Dermis lymphatic vessel endothelial cell (primary cell): ENCODE results near the gene LRRC23. TPM values are rescaled to one million over a fixed set of nuclear protein-coding genes. Genes with fewer than 3 reads are reported as not detected.

Source experiments
- total RNA-seq: library from RNA; depleted of rRNA; stranded (reverse); fragments of >200 nt; gene quantifications from 2 replicates; pipeline ENCODE4 v1.2.1, GENCODE V29; 2014

Gene LRRC23, protein sequence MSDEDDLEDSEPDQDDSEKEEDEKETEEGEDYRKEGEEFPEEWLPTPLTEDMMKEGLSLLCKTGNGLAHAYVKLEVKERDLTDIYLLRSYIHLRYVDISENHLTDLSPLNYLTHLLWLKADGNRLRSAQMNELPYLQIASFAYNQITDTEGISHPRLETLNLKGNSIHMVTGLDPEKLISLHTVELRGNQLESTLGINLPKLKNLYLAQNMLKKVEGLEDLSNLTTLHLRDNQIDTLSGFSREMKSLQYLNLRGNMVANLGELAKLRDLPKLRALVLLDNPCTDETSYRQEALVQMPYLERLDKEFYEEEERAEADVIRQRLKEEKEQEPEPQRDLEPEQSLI
- 2.0 and 3.8 TPM in 2 replicates for total RNA-seq

DNA sequence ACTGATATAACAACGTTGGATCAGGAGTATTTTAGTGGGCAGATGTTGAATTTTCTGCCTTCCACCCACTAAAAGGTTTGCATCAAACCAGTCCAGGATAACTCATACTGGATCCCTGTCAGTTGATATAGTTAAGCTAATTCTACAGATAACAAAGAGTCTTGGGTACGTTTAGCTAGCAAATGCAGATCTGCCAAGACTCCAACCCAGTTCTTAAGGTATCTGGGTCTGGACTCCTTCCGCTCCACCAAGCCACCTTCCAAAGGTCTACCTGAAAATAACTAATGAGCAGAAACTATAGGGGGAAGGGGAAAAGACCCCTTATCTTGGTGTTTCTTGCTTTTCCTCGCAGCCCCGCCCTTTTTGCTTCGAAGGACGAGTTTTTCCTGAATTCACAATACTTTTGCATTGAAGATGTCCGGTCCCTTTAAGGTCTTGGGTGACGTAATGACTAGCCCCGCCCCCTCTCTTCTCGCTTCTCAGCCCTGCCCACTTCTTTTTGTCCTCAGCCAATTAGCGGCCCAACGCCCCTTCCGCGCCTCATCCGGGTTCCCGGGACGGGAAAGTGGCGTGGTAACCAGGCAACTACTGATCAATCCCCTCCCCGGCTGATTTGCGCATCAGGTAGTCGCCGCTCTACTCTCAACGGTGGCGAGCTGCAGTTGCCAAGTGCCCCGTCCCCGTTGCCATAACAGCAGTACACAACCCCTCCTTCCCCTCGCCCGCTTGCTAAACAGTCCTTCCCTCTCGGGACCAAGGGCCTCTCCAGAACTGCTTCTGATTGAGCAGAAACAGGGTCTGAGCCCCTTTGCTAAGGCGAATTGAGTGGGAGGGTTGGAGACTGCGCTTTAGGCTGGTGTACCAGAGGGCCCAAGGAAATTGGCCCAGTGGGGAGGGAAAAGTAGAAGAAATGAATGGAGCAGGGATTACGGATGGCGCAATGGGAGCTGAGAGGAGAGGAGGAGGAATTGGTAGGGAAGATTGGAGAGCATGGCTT lies at the start of gene LRRC23:
Gene LRRC23, plus strand, starts transcription at position 543 of the 997 bp plus-strand sequence. CDS start 812 bp downstream, outside the sequence.

DNA sequence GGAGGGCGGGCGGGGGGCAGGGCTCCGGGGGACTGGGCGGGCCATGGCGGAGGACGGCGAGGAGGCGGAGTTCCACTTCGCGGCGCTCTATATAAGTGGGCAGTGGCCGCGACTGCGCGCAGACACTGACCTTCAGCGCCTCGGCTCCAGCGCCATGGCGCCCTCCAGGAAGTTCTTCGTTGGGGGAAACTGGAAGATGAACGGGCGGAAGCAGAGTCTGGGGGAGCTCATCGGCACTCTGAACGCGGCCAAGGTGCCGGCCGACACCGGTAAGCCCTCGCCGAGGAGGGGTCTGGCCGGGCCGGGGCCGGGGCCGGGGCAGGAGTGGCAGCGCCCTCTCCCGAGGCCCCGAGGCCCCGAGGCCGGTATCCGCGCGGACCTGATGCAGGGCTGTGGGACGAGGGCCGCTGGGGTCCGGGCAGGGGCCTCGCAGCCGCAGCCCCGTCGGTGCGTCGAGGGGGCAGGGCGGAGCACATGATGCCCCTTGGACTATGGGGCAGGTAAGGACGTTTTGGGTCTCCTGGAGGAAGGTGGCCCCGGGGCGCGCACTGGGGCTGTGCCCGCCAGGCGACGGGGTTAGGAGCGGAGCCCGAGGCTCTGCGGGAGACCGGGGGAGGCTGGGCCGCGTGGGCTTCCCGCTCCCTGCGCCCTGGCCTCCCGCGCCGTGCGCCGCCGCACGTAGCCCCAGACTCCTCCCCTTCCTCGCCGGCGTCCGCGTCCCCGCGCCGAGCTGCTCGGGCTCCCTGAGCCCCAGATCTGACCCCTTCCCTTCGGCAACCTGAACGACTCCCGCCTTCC lies 37.0 kb upstream of the LRRC23 start, which contains the start of gene TPI1:
Gene TPI1, plus strand, starts transcription at position 119 of the 798 bp plus-strand sequence. Its CDS starts 36 bp downstream, at position 155.

DNA sequence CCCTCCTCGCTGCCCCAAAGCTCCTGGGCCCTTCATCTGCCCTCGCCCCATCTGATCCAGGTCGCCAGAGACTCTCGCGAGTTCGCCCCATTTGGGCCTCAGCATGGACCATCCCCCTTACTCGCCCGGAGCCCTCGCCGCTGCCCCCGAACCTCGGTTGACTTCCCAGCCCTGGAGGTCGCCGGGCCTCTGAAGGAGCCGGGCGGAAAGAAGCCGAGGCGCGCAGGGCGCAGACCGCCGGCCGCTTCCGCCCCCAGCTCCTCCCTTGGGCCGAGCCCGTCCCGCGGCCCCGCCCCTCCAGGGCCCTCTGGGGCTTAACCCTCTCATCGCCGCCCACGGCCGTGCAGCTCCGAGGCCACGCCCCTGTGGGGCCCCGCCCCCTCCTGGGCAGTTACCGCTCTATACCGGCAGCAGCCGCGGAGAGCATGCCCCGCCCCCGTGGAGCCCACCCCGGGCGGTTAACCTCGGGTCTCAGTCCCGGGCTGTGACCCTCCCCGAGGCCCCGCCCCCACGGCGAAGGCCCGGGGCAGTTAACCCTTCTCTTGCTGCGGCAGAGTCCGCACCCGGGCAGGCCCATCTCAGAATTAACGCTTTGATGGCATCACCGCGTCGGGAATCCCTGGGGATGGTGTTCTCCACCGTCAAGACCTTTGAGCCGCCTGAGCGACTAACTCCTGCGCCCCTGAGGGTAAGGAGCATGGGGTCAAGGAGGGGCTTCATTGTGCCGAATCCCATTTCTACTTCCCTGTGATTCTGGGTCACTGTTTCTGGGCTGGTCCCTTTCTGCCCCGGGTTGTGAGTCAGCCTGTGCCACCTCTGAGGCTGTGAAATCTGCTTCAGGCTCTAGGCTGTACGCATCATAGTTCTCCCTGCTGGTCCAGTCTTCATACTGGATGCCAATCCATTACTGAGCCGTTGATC lies 31.3 kb upstream of the LRRC23 start, which contains the start of gene SPSB2:
Gene SPSB2, minus strand, starts transcription at position 210 of the 921 bp plus-strand sequence. CDS start 402 bp downstream, outside the sequence.

DNA sequence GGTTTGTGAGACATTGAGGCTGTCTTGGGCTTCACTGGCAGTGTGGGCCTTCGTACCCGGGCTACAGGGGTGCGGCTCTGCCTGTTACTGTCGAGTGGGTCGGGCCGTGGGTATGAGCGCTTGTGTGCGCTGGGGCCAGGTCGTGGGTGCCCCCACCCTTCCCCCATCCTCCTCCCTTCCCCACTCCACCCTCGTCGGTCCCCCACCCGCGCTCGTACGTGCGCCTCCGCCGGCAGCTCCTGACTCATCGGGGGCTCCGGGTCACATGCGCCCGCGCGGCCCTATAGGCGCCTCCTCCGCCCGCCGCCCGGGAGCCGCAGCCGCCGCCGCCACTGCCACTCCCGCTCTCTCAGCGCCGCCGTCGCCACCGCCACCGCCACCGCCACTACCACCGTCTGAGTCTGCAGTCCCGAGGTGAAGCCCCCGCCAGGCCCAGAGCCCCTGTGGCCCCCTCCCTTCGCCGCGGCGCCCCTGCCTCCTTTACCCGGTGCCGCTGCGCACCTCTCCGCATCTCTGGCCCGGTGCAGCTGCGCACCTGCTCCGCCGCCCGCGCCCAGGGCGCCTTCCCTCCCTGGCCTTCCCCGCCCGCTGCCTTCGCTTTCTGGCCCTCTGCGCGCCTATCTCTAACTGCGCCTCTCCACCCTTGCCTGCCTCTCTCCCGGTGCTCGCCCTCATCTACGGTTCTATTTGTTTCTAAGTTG lies 9.8 kb downstream of the LRRC23 start, which contains the start of gene ENO2:
Gene ENO2, plus strand, starts transcription at position 335 of the 701 bp plus-strand sequence. CDS start 1,253 bp downstream, outside the sequence.

DNA sequence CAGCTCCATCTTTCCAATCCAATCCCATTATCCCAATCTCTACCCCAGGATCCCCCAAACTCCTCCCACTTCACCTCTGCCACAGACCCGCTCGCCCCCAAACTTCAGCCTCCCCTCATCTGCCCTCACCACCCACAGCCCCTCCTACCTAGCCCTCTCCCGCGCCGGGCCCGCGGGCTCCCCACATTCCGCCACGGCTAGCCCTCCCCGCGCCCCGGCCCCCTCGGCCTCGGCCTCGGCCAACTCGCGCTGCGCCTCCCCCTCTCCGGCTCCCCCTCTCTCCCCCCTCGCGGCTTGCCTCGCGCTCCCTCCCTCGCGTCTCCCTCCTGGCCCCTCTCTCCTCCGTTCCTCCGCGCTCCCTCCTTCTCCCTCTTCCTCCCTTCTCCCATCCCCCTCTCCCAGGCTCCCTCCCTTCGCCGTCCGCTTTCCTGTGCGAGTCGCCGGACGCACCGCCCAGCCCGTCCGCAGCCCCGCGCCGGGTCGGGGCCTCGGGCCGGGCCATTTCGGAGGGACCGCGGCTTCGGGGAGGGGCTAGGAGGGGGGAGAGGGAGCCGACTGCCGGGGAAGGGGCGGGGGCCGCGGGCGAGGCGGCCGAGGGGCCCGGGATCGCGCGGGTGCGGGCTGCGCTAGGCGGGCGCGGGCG lies 22.9 kb downstream of the LRRC23 start, which contains the start of gene ATN1:
Gene ATN1, plus strand, starts transcription at position 581 of the 643 bp plus-strand sequence. CDS start 6,043 bp downstream, outside the sequence.

DNA sequence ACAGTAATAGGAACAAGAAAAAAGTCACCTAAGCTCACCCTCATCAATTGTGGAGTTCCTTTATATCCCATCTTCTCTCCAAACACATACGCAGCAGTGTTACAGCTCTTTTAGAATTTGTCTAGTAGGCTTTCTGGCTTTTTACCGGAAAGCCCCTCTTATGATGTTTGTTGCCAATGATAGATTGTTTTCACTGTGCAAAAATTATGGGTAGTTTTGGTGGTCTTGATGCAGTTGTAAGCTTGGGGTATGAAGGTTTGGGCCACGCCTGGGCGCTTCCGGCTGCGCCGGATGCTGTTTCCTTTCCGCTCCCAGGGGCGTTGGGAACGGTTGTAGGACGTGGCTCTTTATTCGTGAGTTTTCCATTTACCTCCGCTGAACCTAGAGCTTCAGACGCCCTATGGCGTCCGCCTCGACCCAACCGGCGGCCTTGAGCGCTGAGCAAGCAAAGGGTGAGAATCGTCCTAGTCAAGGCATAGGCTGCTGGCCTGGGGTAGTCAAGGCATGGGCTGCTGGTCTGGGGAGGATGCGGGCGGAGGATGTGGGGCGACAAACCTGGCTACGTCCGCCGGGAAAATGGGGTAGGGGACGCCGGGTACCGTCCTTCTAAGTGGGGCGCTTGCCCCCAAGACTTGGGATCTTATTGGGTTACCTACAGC lies 39.2 kb downstream of the LRRC23 start, which contains the start of the genes C12orf57 and RNU7-1:
Gene C12orf57, plus strand, starts transcription at position 301 of the 659 bp plus-strand sequence. Its CDS starts 100 bp downstream, at position 401.
Gene RNU7-1, plus strand, starts transcription at position 95 of the 659 bp plus-strand sequence.

DNA sequence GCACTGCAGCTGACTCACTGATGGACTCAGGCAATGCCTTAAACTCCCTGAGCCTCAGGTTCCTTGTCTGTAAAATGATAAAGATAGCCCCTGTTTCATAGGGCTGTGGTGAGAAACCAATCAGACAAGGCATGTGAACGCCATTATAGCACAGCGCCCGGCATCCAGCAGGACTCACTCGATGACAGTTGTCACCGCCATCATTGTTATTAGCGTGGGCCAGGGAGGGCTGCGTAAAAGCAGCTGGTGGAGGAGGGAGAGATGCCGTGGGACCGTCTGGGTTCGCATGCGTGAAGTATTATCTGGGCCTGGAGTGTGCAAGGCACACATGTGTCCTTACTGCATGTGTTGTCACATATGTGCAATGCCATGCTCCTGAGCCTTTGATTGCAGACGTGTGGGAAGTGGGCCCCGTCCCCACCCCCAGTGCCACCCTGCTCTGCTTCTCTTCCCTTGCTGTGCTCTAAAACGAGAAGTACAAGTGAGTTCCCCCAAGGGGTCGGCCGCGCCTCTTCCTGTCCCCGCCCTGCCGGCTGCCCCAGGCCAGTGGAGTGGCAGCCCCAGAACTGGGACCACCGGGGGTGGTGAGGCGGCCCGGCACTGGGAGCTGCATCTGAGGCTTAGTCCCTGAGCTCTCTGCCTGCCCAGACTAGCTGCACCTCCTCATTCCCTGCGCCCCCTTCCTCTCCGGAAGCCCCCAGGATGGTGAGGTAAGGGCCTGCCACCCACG lies 46.4 kb downstream of the LRRC23 start, which contains the start of gene PTPN6:
Gene PTPN6, plus strand, starts transcription at position 546 of the 730 bp plus-strand sequence. Its CDS starts 157 bp downstream, at position 703.

Other genes with a start within 250 kb of the LRRC23 start
- 48.1 and 53.3 TPM in 2 replicates for gene ING4, start 241.7 kb upstream of the LRRC23 start, total RNA-seq
- gene ZNF384, start 215.4 kb upstream of the LRRC23 start, total RNA-seq, result 7.8 and 8.0 TPM in 2 replicates
- not detected in 2 replicates for gene PIANP, start 204.0 kb upstream of the LRRC23 start, total RNA-seq
- gene COPS7A, start 180.8 kb upstream of the LRRC23 start, total RNA-seq, result 43.1 and 45.3 TPM in 2 replicates
- 68.2 and 71.3 TPM in 2 replicates for gene MLF2, start 151.7 kb upstream of the LRRC23 start, total RNA-seq
- 46.1 and 57.2 TPM in 2 replicates for gene PTMS, start 138.5 kb upstream of the LRRC23 start, total RNA-seq
- gene LAG3, start 132.3 kb upstream of the LRRC23 start, total RNA-seq, result 0.09 and 0.22 TPM in 2 replicates
- not detected in 2 replicates for gene CD4, start 115.3 kb upstream of the LRRC23 start, total RNA-seq
- gene GPR162, start 83.0 kb upstream of the LRRC23 start, total RNA-seq, result 0.09 and 0.22 TPM in 2 replicates
- 10.2 and 10.9 TPM in 2 replicates for gene P3H3, start 76.4 kb upstream of the LRRC23 start, total RNA-seq
- gene GNB3, start 63.9 kb upstream of the LRRC23 start, total RNA-seq, result 0.11 and 0.26 TPM in 2 replicates
- gene CDCA3, start 53.5 kb upstream of the LRRC23 start, total RNA-seq, result 2.7 and 3.4 TPM in 2 replicates
- gene USP5, start 52.7 kb upstream of the LRRC23 start, total RNA-seq, result 69.3 and 72.1 TPM in 2 replicates
- 630 and 802 TPM in 2 replicates for gene TPI1, start 37.3 kb upstream of the LRRC23 start, total RNA-seq
- 3.4 and 4.2 TPM in 2 replicates for gene SPSB2, start 31.5 kb upstream of the LRRC23 start, total RNA-seq
- 0.60 and 1.1 TPM in 2 replicates for gene ENO2, start 9.8 kb downstream of the LRRC23 start, total RNA-seq
- gene ATN1, start 23.1 kb downstream of the LRRC23 start, total RNA-seq, result 5.5 and 5.8 TPM in 2 replicates
- not detected in 2 replicates for gene RNU7-1, start 39.0 kb downstream of the LRRC23 start, total RNA-seq
- 163 and 168 TPM in 2 replicates for gene C12orf57, start 39.2 kb downstream of the LRRC23 start, total RNA-seq
- 3.3 and 3.5 TPM in 2 replicates for gene PTPN6, start 46.5 kb downstream of the LRRC23 start, total RNA-seq
- 147 and 175 TPM in 2 replicates for gene PHB2, start 65.8 kb downstream of the LRRC23 start, total RNA-seq
- 26.4 and 33.7 TPM in 2 replicates for gene EMG1, start 66.1 kb downstream of the LRRC23 start, total RNA-seq
- gene LPCAT3, start 113.7 kb downstream of the LRRC23 start, total RNA-seq, result 9.4 and 10.8 TPM in 2 replicates
- 0.09 and 0.65 TPM in 2 replicates for gene C1S, start 155.9 kb downstream of the LRRC23 start, total RNA-seq
- 0.43 and 1.5 TPM in 2 replicates for gene C1R, start 187.6 kb downstream of the LRRC23 start, total RNA-seq
- gene C1RL, start 204.4 kb downstream of the LRRC23 start, total RNA-seq, result 12.4 and 15.0 TPM in 2 replicates
- 0.22 and 0.26 TPM in 2 replicates for gene RBP5, start 224.1 kb downstream of the LRRC23 start, total RNA-seq
- gene CLSTN3, start 225.5 kb downstream of the LRRC23 start, total RNA-seq, result 10.3 and 20.3 TPM in 2 replicates